Activated CD4-positive, alpha-beta T cell treated with anti-CD3 and anti-CD28 coated beads, Interleukin-2, amount 50 U/mL, for 24 hours (primary cell): ENCODE data around the gene ADAMTS2.

Source experiments
- DNase-seq, 2 donors: peaks; one replicate each; pipeline ENCODE4 v3.0.0-alpha.2; 2020; ENCODE audit warnings: low read depth in 1 of 2, low spot score in 1 of 2

Gene ADAMTS2

DNA sequence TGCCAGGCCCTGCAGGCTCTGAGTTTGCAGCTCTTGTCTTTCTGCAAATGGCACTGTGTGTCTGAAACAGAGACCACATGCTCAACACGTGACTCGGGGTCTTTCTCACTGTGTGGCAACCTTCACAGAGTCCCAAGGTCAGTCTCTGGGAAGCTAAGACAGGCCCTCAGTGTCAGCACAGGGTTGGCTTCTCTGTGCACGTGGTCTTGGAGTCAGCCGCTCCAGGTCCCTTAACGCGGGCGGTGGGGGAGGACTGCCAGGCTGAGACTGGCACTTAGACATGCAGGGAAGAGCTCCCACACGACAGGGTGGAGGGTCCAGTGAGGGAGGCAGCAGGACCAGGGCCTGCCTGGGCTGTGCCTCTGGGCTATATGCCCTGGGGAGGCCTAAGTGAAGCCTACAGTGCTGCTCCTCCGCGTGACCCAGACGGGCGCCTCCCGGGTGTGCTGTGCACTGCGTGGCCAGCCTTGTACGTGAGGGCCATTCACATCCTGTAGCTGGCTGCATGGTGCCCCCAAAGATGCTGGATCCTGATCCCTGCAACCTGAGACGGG, 76.8 kb downstream of the ADAMTS2 start:
- no peak for DNase-seq

GRCh38 chr5:179267671-179268083, 77.6 kb downstream of the ADAMTS2 start:
- no peak for DNase-seq

GRCh38 chr5:179267071-179267670, 78.1 kb downstream of the ADAMTS2 start:
- DNase-seq, result no peak

DNA sequence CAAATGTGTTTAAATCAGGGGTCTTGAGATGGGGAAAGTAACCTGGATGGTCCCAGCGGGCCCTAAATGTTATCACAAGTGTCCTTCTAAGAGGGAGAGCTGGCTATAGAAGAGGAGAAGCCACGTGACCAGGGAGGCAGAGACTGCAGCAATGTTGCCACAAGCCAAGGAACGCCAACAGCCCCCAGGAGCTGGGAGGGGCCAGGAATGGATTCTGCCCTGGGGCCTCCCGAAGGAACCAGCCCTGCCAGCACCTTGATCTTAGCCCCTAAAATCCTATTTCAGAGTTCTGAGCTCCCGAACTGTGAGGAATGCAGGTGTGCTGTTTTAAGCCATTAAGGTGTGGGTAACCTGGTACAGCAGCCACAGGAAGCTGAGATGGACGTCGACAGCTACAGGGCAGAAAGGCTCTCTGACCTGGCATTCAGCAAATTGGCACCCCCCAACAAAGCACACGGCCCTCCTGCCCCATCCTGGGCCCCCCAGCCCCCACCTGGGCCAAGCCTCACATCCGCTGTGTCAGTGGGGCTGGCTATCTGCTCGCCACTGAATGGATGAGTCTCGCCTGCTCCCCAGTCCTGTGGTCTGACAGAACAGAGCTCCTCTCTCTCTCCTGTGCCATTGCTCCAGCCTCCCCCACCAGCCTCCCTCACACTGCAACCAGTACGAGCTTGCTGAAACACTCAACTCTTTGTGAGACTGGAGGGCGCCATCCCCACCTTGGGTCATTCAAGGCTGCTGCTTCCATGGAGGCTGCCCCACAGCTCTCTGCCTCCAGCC, 78.8 kb downstream of the ADAMTS2 start:
- no peak for DNase-seq

- DNase-seq, result no peak
These were observed 79.6 kb downstream of the ADAMTS2 start for GRCh38 chr5:179265514-179266290.

- no peak for DNase-seq
These were observed 80.3 kb downstream of the ADAMTS2 start for GRCh38 chr5:179264783-179265513.

- DNase-seq, result no peak
These were observed 81.0 kb downstream of the ADAMTS2 start for GRCh38 chr5:179264053-179264782.

DNA sequence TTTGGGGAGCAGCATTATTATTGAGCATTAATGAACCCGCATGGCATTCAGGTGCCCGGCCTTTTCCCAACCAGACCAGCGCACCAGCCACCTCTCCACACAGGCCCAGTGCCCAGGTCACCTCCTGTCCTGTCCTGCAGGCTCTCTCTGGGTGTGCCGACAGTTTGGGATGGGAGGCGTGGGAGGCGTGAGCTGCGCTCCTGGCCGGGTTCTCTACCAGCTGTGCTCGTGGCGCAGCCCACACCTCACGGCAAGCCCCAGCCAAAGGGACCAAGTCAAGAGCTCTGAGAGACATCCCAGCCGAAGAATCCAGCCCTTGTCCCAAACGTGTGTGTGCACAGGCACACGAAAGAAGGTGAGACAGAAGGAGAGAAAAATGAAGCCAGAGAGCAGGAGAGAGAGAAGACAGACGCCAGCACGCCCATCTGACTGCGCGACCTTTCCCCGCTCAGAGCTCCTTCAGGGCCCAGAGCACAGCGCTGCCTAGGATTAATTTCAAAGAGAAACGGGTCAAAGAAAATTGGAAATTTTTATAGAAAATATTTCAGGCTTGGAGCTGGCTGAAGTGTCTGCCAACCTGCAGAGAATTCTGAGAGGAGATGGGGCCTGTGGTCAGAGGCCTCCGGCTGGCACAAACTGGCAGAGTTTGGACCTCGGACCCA, 81.7 kb downstream of the ADAMTS2 start:
- no peak for DNase-seq

GRCh38 chr5:179262126-179262920, 82.9 kb downstream of the ADAMTS2 start:
- no peak for DNase-seq

GRCh38 chr5:179261301-179262125, 83.7 kb downstream of the ADAMTS2 start:
- no peak for DNase-seq

GRCh38 chr5:179260324-179261070, 84.8 kb downstream of the ADAMTS2 start:
- DNase-seq, result no peak

GRCh38 chr5:179259731-179260323, 85.4 kb downstream of the ADAMTS2 start:
- no peak for DNase-seq

DNA sequence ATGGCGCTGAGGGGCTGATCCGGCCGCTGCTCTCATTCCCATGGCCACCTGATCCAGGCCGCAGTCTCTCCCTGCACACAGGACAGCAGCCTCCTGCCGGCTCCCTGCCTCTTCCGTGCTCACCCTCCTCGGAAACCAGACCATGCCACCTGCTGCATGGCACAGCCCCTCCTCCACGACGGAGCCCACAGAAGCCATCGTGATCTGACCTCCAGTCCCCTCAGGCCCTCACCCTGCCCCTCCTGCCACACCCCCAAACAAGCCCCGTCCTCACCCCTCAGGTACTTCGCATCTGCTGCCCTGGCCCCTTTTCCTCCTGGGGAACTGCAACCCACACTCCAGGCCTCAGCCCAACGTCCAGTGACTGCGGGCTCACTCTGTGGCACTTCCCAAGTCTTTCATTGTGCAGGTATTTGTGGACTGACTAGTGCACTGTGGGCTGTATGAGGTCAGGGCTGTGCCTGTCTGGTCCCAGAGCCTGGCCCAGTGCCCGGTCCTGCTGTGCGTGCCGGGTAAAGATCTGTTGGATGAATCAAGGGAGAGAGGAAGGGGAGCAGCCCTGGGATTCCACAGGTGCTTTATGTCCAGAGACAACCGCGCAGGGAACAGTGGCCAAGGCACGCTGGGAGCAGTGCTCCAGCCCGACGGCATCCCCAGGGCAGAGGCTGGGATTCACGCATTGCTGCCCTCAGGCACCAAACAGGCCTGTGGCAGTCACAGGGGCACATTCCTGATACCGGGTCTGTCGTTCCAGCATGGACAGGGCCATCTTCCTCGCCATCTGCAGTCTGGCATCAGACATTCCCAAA, 86.1 kb downstream of the ADAMTS2 start:
- no peak for DNase-seq

DNA sequence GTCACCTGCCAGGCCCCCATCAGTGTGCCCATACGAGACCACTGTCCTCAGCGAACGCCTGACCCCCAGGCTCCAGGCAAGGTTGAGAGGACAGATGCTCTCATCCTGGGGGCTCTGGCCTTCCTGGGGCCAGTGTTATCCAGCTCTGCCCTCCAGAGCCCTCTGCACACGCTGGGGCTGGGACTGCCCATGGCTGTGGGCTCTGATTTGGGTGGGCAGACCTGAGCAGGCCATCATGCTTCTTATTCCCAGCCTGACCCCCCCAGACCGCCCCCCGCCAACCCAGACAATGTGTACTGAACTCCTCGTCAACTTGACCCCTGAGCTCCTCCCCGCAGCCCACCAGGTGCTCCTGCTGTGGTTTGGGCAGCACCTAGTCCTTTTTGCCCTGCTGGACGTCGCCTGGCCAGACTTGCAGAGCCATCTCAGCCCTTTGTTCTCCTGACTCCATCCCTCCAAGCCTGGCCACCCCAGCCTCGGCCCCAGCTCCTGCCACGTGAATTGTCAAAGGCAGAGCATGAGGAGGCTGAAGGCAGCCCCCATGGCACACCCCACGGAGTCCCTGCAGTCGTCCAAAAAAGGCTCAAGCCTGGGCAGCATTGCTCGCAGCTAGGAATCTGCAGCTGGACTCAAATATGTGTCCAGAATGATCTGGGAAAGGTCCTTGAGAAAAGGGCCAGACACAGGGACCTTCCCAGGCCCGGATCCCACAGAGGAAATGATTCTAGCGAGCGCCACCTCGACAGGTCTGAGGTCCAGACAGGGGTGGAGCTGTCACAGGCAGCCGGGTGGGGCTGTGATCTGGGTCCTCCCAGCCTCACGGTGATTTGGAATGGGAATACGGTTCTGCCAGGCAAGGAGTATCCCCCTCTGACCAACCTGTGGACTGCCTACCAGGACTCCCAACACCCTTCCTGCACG, 87.0 kb downstream of the ADAMTS2 start:
- no peak for DNase-seq

GRCh38 chr5:179257176-179257682, 88.0 kb downstream of the ADAMTS2 start:
- DNase-seq, result no peak
